ENCODE measurements around the gene OPN4. TPM values are rescaled to one million over a fixed set of nuclear protein-coding genes. Genes with fewer than 3 reads are reported as not detected.

The OPN4 gene
- total RNA-seq, 4 donors from 2014 or later, result 0.29 to 0.80 (median 0.35) TPM

GRCh38 chr10:86652361-86653202, 1.8 kb upstream of the OPN4 start:
- intact Hi-C loops (cut with DNase I; ENCODE audit: low total_unique reads), result no loop called here
- 69 to 80% methylated on average over 14 of the region's 14 CpGs for WGBS, 2 donors
- TF ChIP-seq CTCF (IDR thresholded peaks at IDR 0.05) (no peak), POLR2A (IDR thresholded peaks at IDR 0.05) (no peak)
- peak in 1 of 2 donors; percentile 81 for DNase-seq (ENCODE audit: low spot score in 2 of 2)
- no peak overlapping the region for H3K4me3 ChIP-seq (ENCODE audit: low read depth, poor library complexity, severe bottlenecking)

- TF ChIP-seq CTCF (IDR thresholded peaks at IDR 0.05) (no peak), POLR2A (IDR thresholded peaks at IDR 0.05) (no peak)
- WGBS, 2 donors, result 96 to 98% methylated on average over 3 of the region's 3 CpGs
- peak in 1 of 2 donors; percentile 62 for DNase-seq (ENCODE audit: low spot score in 2 of 2)
- H3K4me3 ChIP-seq (ENCODE audit: low read depth, poor library complexity, severe bottlenecking), result no peak overlapping the region
- intact Hi-C loops (cut with DNase I; ENCODE audit: low total_unique reads), result no loop called here
Observed at GRCh38 chr10:86653379-86653778, 968 bp upstream of the OPN4 start.

- intact Hi-C loops (cut with DNase I; ENCODE audit: low total_unique reads), result no loop called here
- TF ChIP-seq CTCF (IDR thresholded peaks at IDR 0.05) (no peak), POLR2A (IDR thresholded peaks at IDR 0.05) (no peak)
- 97% methylated on average over 3 of the region's 3 CpGs for WGBS, 2 donors
- no peak for DNase-seq (ENCODE audit: low spot score in 2 of 2)
- H3K4me3 ChIP-seq (ENCODE audit: low read depth, poor library complexity, severe bottlenecking), result no peak overlapping the region
Observed at GRCh38 chr10:86653987-86654386, 360 bp upstream of the OPN4 start.

- H3K4me3 ChIP-seq (ENCODE audit: low read depth, poor library complexity, severe bottlenecking), result no peak overlapping the region
- intact Hi-C loops (cut with DNase I; ENCODE audit: low total_unique reads), result no loop called here
- WGBS, 2 donors, result 90 to 100% methylated on average over 3 to 4 of the region's 4 CpGs
- no peak for DNase-seq (ENCODE audit: low spot score in 2 of 2)
- no peak for TF ChIP-seq CTCF (IDR thresholded peaks at IDR 0.05)
- TF ChIP-seq POLR2A (IDR thresholded peaks at IDR 0.05), result no peak
Observed at GRCh38 chr10:86655173-86655540, 810 bp downstream of the OPN4 start.

GRCh38 chr10:86655596-86655995, 1.2 kb downstream of the OPN4 start:
- DNase-seq (ENCODE audit: low spot score in 2 of 2), result no peak
- 85 to 88% methylated on average over 3 of the region's 3 CpGs for WGBS, 2 donors
- no peak overlapping the region for H3K4me3 ChIP-seq (ENCODE audit: low read depth, poor library complexity, severe bottlenecking)
- no peak for TF ChIP-seq CTCF (IDR thresholded peaks at IDR 0.05)
- TF ChIP-seq POLR2A (IDR thresholded peaks at IDR 0.05), result no peak
- intact Hi-C loops (cut with DNase I; ENCODE audit: low total_unique reads), result no loop called here

- intact Hi-C loops (cut with DNase I; ENCODE audit: low total_unique reads), result no loop called here
- H3K4me3 ChIP-seq (ENCODE audit: low read depth, poor library complexity, severe bottlenecking), result no peak overlapping the region
- WGBS, 2 donors, result 91 to 94% methylated on average over 8 of the region's 8 CpGs
- no peak for TF ChIP-seq CTCF (IDR thresholded peaks at IDR 0.05)
- no peak for TF ChIP-seq POLR2A (IDR thresholded peaks at IDR 0.05)
- DNase-seq (ENCODE audit: low spot score in 2 of 2), result no peak
Observed at GRCh38 chr10:86657011-86657395, 2.7 kb downstream of the OPN4 start.

Measured in lower leg skin (tissue), 4 donors.